22Rv1 (cell line): Measurements from ENCODE around the gene PTCRA.

Source experiments
- H3K27ac ChIP-seq: fragments of 450-650 bp; 2 replicates; pipeline ENCODE4 v1.5.1; 2017
- CTCF ChIP-seq: fragments of 450-650 bp; IDR thresholded peaks from 2 replicates; pipeline ENCODE4 v1.5.1; 2017; ENCODE audit warnings: mild to moderate bottlenecking
- ZFX ChIP-seq: fragments of 450-650 bp; IDR thresholded peaks from 2 replicates; pipeline ENCODE4 v1.6.1; 2017; ENCODE audit warnings: antibody characterized with exemption, borderline replicate concordance

The PTCRA gene

GRCh38 chr6:42959917-42960242, 44.0 kb downstream of the PTCRA start:
- peak overlapping the region; percentile 84 for H3K27ac ChIP-seq
- TF ChIP-seq ZFX (no peak), CTCF (no peak)

GRCh38 chr6:42960243-42961019, 44.6 kb downstream of the PTCRA start, which contains the start of gene GNMT:
GNMT (plus strand) TSS chr6:42960754; CDS start chr6:42960768, 14 bp downstream.
- no peak for TF ChIP-seq ZFX
- TF ChIP-seq CTCF = peak; percentile 29
- peak within 1 kb of the TSS; percentile 84 for H3K27ac ChIP-seq

- peak overlapping the region; percentile 84 for H3K27ac ChIP-seq
- TF ChIP-seq CTCF = no peak
- TF ChIP-seq ZFX = no peak
These were observed 45.2 kb downstream of the PTCRA start for GRCh38 chr6:42961020-42961470.

- H3K27ac ChIP-seq = peak overlapping the region; percentile 84
- TF ChIP-seq ZFX (no peak), CTCF (no peak)
These were observed 46.2 kb downstream of the PTCRA start for GRCh38 chr6:42962096-42962495.

- TF ChIP-seq ZFX = no peak
- TF ChIP-seq CTCF = no peak
- peak overlapping the region; percentile 84; the same call in 1 of the 2 replicates for H3K27ac ChIP-seq
These were observed 46.8 kb downstream of the PTCRA start for GRCh38 chr6:42962502-42963178.

GRCh38 chr6:42963179-42963854, 47.5 kb downstream of the PTCRA start:
- TF ChIP-seq ZFX (no peak), CTCF (no peak)
- H3K27ac ChIP-seq = no peak overlapping the region
